HT1080 (cell line): ENCODE data around the gene PTPRN2. TPM values are rescaled to one million over a fixed set of nuclear protein-coding genes. Genes with fewer than 3 reads are reported as not detected.
"Not testable (repeated sequence)": the region's sequence is repeated elsewhere in the genome, so short reads cannot be mapped to it uniquely, and the experiment has no call there.

Experiments
- DNase-seq: peaks from one replicate; pipeline ENCODE4 v3.0.0-alpha.2; 2015; ENCODE audit warnings: low read depth
- total RNA-seq: library from RNA; depleted of rRNA; stranded (reverse); fragments of >200 nt; shearing (Covaris generic); gene quantifications from 2 replicates; pipeline ENCODE4 v1.2.3, GENCODE V29; 2014

The PTPRN2 gene
- total RNA-seq, 1 experiment from 2014 or later, result 0.31 TPM

DNA sequence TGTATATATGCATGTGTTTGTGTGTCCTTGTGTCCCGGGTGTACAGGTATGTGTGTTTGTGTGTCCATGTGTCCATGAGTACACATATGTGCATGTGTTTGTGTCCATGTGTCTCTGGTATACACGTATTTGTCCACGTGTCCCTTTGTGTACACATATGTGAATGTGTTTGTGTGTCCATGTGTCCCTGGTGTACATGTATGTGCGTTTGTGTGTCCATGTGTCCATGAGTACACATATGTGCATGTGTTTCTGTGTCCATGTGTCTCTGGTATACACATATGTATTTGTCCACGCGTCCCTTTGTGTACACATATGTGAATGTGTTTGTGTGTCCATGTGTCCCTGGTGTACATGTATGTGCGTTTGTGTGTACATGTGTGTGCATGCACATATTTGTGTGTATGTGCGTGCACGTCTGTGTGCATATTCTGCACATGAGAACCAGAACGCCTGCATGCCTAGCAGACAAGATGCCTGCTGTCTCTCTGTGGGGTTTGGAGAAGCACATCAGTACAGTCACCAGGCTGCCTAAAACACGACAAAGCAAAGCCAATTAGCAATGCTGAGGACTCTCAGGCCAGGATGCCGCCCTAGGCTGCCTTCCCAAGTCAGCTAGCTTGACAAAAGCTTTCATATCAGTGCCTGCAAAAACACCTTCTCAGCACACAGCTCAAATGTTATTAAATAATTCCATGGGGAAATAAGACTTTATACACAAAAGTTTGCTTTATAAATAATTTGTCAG lies 327.8 kb downstream of the PTPRN2 start:
- no peak for DNase-seq

DNA sequence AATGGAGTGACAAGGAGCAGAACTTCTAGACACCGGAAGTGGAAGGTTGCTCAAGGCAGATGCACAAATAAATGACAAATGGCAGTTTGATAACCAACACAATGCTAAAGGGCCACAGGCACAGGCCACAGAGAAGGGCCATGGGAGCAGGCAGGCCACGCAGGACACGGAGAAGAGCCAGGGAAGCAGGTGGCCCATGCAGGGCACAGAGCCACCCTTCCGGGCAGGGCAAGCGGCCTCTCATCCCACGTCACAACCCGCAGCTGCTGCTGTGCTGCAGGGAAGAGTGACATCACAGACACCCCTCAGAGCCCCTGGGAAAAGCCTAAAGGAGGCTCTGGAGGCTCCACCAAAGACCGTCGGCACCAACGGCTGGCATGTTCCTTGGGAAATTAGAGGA lies 328.5 kb downstream of the PTPRN2 start:
- DNase-seq, result no peak

DNA sequence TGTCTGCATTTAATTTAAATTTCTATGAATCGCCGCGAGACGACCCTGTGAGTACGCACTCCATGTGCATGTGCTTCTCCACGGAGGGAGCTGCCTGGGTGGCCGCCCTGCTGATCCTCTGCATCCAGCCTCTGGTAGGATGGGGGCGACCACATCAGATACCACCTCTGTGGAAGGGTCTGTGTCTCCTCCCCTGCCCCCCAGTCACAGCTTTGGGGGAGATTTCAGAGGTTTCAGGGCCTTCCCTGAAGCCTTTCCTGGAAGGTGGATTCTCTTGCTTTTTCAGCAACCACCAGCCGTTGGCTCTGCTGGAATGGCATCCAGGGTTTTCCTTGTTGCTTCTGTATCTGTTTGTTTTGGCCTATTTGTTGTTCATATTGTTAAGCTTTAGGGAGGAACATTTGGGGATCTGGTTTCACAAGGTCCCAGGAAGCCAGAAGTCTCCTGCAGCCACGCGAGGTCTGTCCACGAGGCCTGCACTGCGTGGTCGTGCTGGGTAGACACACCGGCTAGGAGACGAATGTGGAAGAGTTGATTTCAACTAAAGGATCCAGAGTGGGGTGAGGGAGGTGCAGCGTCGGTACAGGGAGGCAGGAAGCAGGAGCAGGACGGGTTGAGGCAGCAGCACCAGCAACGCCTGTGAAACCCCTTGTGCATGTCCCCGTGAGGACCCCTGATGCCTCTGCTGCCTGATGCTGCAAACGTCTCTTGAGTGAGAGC lies 329.1 kb downstream of the PTPRN2 start:
- no peak for DNase-seq

DNA sequence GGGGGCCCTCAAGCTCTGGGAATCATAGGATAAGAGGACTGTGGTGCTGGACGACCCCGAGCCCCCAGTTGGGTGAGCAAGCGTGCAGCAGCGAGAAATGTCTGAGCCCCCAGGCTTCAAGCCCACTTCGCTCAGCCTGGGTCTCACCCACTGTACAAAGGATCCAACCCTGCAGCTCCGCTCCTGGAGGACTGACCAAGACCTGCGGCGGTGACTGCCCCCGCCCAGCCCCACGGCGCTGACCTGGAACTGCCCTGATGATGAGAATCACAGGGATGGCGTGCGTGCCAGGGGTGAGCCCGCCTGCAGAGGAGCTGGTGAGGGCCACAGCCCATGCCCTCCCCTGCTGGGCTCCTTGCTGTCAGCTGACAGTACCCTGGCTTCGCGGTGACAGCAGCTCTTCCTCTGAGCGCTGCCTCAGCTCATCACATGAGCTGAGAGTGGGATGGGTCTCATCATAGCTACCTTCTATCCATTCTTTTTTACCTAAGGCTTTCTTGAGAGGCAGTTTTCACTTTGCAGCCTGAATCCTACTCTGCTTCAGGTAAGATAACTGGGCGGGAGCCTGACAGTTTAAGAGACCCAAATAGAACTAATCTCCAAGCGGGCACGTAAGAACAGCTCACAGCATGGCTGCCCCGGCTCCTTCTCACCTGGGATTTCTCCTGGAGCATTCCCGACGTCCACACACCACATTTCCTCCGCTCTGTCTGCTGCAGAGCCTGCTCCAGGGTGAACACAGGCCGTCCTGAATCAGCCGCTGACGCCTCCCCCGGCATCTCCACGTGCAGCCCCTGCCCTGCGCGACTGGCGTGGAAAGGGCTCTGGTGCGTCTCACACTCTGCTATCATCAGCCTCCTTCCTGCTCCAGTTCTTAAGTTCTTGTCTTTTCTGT lies 329.9 kb downstream of the PTPRN2 start:
- DNase-seq, result no peak

- DNase-seq, result no peak
Observed at GRCh38 chr7:158257001-158257400, 330.6 kb downstream of the PTPRN2 start.

DNA sequence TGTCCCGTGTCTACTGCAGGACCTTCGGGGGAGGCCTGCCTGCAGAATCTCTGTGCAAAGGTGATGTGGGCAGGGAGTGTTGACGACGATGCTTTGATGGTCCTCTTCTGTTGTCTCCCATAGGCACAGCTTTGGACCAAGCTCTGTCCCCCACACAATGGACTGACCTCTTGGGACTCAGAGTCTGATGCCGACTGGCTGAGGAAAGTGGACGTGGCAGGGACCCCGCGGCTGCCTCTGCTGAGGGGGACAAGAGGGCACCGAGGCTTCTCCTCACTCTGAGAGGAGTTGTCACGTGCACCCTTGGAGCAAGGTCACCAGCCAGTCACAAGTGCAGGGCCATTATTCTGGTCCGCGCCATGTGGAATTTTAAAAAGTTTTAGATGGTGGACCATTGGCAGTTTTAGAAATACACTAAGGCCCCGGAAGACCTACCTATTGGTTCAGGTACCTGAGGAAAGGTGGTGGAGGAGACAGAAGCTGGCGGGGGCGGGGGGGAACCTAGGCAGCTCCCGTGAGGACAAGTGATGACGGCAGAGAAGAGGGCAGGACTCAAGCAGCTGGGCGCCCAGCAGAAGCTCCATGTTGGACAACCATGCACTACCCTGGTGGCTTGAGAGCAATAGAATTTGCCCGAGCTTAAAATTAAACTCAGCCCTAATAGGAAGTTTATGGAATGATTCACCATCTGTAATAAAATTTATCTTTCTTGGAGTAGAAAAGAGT lies 331.4 kb downstream of the PTPRN2 start:
- no peak for DNase-seq

DNA sequence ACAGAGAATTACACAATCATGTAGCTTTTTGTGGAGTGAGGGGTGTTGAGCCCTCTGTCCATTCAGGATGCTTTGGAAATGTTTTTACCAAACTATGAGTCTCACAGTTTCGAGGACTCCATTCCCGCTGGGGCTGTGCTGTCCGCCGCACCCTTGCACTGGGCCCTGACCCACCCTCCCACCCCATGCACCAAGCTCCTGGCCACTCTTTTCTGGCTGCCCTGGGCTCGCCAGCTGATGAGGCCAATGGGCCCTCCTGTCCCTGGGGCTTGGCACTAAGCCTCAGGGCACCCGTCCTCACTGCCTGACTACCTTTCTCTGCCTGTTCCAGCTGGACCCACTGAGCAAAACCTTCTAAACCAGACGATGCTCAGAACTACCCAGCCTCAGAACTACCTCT lies 332.1 kb downstream of the PTPRN2 start:
- DNase-seq, result no peak

DNA sequence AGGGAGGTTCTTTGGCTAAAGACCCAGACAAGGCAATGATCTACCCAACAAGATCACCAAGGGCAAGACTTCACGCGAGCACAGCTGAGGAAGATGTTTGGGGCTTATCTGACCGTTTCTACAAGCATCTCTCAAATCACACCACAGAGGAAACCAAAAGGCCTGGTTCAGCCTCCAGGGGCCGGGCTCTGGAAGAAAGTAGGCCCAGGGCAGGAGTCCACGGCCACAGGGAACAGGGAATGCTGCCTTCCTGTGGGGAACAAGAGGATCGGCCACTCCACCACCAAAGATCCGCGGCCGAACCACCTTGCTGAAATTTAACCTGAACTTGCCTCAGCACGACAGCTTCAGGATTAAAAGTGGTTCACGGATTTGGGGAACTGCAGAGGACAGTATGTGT lies 332.5 kb downstream of the PTPRN2 start:
- DNase-seq, result no peak

DNA sequence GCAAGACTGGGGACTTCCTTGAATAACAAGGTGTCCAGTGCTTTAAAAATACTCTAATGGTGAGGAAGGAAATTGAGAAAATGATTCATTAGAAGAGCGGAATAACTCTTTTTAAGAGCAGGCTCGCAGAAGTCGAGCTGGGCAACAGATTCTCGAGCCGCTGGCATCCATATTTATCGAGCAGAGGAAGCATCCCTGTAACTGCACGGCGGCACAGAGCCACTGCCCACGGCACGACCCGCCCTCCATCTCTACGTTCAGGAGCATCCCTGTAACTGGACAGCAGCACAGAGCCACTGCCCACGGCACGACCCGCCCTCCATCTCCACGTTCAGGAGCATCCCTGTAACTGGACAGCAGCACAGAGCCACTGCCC lies 334.0 kb downstream of the PTPRN2 start:
- not testable (repeated sequence) for DNase-seq

DNA sequence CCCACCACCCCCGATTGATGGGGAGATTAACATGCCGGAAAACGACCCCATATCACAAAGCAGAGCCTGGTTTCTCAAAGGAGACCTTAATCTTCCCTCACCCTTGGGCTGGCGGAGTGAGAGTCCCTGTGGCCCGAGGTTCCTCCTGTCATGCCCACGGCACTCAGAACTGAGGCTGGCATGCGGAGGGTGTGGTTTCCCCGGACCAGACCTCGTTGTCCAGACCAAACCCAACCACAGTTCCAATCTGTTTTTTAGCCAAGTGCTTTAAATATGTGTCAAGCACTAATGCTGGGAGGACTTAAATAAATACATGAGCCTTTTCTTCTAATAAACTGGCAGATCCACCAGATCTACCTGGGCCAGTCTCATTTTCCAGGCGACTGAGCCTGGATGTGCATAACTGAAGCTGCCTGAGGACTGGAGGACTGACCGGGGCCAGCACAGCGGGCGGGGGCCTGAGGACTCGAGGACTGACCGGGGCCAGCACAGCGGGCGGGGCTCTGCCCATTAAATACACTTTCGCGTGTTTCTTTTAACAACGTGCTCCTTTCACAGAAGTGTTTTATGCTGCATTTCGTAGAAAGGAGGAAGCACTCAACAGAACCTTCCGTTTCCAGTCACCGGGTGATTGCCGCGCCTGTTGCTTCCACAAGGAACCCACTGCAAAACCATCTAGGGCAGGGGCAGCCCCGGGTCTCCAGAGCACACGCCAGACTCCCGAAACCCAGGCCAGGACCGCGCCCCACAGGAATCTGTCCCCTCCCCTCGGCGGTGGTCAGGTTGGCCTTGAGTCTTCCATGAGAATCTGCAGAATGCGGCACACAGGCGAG lies 334.6 kb downstream of the PTPRN2 start:
- DNase-seq, result no peak

DNA sequence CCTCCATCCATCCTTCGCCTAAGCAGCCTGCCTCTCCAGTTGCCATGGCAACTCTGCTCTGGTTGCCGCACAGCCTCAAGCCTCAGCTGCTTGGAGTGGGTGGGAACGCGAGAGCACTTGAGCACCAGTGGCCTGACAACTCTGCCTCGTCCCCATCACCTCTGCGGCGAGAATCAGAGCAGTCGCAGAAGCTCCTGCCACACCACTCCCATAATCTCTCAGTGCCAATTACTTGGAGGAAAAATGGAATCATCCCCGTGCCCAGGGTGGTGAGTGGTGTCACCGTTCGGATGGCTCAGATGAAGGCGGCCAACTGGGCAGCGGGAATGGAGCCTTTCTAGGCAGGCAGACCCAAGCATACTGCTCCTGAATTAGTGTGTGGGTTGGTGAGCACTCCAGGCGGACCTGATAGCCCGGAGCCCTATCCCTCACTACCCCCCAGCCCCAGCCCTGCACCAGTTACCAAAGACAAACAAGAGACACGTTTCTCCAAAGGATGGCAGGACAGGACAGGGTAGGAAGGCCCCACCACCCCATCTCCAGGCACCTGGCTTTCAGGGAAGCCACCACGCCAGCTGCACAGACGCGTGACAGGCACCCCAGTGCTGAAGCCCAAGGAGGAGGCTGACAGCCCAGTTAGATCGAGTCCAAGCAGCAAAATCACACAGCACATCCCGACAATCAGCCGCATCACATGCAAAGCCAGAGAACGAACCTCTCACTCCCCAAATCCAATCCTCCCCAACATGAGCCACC lies 335.4 kb downstream of the PTPRN2 start:
- no peak for DNase-seq

GRCh38 chr7:158251061-158251965 lies 336.3 kb downstream of the PTPRN2 start:
- DNase-seq, result no peak

- no peak for DNase-seq
Observed at GRCh38 chr7:158249692-158250091, 337.9 kb downstream of the PTPRN2 start.

- DNase-seq, result no peak
Observed at GRCh38 chr7:158248816-158249215, 338.8 kb downstream of the PTPRN2 start.

DNA sequence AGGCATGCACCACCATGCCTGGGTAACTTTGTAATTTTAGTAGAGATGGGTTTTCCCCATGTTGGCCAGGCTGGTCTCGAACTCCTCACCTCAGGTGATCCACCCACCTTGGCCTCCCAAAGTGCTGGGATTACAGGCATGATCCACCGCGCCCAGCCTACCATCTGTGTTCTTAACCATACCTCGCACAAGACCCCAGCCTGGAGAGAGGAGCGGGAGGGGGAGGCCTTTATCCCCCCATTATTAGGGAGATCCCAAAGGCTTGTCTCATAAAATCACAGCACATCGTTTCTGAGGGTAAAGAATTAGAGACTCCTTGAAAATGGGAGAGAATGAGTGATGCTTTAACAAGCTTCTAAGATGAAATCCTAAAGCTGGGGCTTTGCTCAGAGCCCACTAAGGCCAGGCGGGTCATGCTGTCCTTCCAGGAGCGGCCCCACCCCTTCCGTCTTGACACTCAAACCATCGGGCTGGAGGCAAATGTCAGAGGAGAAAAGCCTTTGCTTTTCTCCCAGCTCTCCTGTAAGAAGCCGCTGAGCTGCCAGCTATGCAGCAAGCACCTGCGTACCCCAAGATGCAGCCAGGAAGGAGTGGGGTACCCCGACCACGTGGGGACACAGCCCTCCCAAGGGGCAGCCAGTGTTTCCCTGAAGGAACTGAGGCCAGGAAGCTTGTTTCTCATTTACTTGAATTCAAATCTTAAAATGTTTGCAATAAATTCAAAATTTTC lies 339.7 kb downstream of the PTPRN2 start:
- no peak for DNase-seq

DNA sequence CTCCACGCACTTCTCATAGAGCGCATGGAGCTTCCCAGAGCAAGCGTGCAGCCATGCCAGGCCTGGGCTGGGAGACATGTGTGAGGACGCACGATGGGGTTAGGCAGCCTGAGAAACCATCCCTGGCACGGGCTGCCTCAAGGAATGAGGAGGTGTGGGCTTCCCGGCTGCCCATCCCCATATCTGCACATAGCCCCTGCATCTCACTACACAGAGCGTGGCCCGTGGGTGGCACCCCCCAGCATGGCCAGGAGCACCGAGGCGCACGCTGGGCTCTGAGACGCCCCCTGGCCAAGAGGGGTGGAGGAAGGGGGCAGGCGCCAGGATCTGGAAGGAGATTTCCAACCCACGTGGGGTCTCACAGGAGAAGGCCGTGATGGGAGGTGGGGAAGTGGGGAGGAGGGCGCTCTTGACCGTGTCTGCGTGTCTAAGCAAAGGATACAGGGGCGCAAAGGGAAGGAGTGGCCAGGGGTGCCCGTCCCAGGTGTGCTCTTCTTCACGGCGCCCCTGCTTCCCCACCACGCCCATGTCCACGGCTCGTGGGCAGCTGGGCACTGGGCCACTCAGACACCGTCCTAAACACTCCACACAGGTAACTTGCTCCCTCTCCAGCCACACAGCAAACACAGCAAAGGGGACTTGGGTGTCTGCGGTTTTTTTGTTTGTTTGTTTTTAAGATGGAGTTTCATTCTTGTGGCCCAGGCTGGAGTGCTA lies 340.5 kb downstream of the PTPRN2 start:
- no peak for DNase-seq

DNA sequence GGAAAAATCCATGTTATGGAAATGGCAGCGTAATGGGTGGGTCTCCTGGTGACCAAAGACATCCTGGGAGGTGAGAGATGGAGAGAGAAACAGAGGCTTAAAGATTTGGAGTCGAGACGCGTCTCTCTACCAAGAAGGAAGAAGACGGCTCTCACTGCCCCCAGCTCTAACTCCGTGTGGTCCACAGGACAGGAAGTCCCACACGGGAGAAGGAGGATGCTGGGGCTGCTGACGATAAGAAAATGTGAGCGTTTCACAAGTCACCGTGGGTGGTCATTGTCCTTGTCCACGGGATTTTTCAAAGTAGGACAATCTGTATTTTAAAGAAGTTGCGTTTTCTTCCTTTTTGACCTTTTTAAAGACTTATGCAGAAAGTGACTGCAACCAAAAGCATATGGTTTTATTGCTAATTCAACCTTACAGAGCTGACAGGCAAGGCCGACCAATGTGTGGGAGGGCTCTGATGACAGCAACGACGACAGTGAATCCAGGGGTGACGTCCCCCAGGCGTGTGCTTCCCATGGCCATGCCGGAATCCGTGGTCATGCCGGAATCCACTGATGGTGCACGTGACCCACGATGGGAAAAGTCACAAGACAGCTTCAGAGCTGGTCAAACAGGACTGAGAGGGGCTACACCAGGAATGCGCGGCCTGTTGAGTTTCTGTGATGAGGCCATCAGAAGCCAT lies 341.2 kb downstream of the PTPRN2 start:
- DNase-seq, result no peak
